HCT116 (cell line): ENCODE results near the gene RAB8B. TPM values are rescaled to one million over a fixed set of nuclear protein-coding genes. Genes with fewer than 3 reads are reported as not detected.

Experiments used
- ATAC-seq: fragments of 200-7000 bp; cut with Tn5 transposase; 2 replicates; pipeline ENCODE4 v1.9.1; 2020; ENCODE audit warnings: mild to moderate bottlenecking, moderate library complexity
- BruUV-seq: library from RNA; stranded (reverse); fragments of 400-500 nt; replicated peaks from 2 replicates; lab custom pipeline; 2021; lab: Mats Ljungman, UMichigan
- CTCF ChIA-PET: fragments of 300-600 bp; sonication (Branson Sonifier 250); formaldehyde crosslinking; loops from one replicate; lab custom pipeline; 2021; ENCODE audit warnings: antibody characterized with exemption; lab: Charles Lee
- POLR2A ChIA-PET: fragments of 300-600, 350-600 bp; sonication (Branson Sonifier 250); formaldehyde crosslinking; loops from one replicate; lab custom pipeline; 2021; ENCODE audit warnings: antibody characterized with exemption; lab: Charles Lee
- RAD21 ChIA-PET, 2 experiments: fragments of 300-600 bp; sonication (Branson Sonifier 250); formaldehyde crosslinking; loops; one replicate each; lab custom pipeline; 2023; ENCODE audit warnings: low total read pairs in 2 of 2; ENCODE audit not compliant: uncharacterized antibody in 2 of 2, unreplicated experiment in 2 of 2, low non-redundant PET in 1 of 2; lab: Charles Lee
- DNase-seq: peaks from one replicate; pipeline ENCODE4 v3.0.0-alpha.2; 2010; ENCODE audit warnings: low read depth, low spot score
- H2AFZ ChIP-seq: fragments of 200-600 bp; shearing (Covaris generic), sonication (generic); 2 replicates; pipeline ENCODE4 v1.6.1; 2017; ENCODE audit warnings: low read depth, mixed run types, mixed read lengths, antibody characterized with exemption, low read length; ENCODE audit not compliant: poor library complexity, severe bottlenecking
- H3K27ac ChIP-seq: 2 replicates; pipeline ENCODE4 v1.5.1; 2012; ENCODE audit warnings: low read depth, low read length
- H3K27me3 ChIP-seq: fragments of 200-600 bp; sonication (generic); 2 replicates; pipeline ENCODE4 v1.6.1; 2016; ENCODE audit warnings: mixed run types, low read length, mixed read lengths; ENCODE audit not compliant: insufficient read depth
- H3K36me3 ChIP-seq, 2 experiments: fragments of 200-500 bp in 1 of 2; fragments of 200-600 bp in 1 of 2; sonication (Bioruptor generic) in 1 of 2; sonication (generic) in 1 of 2; 2 replicates each; pipeline versions ENCODE4 v1.5.1 to v1.6.1; 2014 to 2016; ENCODE audit warnings: low read length in 2 of 2, inconsistent platforms in 1 of 2, mixed read lengths in 1 of 2, mixed run types in 1 of 2; ENCODE audit not compliant: insufficient read depth in 2 of 2, control insufficient read depth in 1 of 2
- H3K4me1 ChIP-seq, 2 experiments: fragments of 200-600 bp in 1 of 2; sonication (generic) in 1 of 2; 2 replicates each; pipeline versions ENCODE4 v1.5.1 to v1.6.1; 2012 to 2017; ENCODE audit warnings: low read length in 2 of 2, inconsistent platforms in 1 of 2, mild to moderate bottlenecking in 1 of 2, mixed read lengths in 1 of 2, mixed run types in 1 of 2, moderate library complexity in 1 of 2; ENCODE audit not compliant: insufficient read depth in 2 of 2, control insufficient read depth in 1 of 2
- H3K4me2 ChIP-seq: fragments of 200-600 bp; sonication (generic); 2 replicates; pipeline ENCODE4 v1.6.1; 2017; ENCODE audit warnings: mixed run types, low read length, mixed read lengths
- H3K4me3 ChIP-seq, 2 experiments: fragments of 200-600 bp in 1 of 2; sonication (generic) in 1 of 2; replicated peaks in 1 of 2; 2 replicates each; pipeline ENCODE4 v1.5.1; 2011 to 2016; ENCODE audit warnings: low read length in 2 of 2, control low read depth in 1 of 2, low read depth in 1 of 2, mild to moderate bottlenecking in 1 of 2, mixed read lengths in 1 of 2, mixed run types in 1 of 2
- H3K79me2 ChIP-seq: fragments of 200-600 bp; sonication (generic); 2 replicates; pipeline ENCODE4 v1.6.1; 2017; ENCODE audit warnings: mild to moderate bottlenecking, mixed run types, low read length, moderate library complexity, mixed read lengths; ENCODE audit not compliant: insufficient read depth
- H3K9ac ChIP-seq: fragments of 200-600 bp; sonication (generic); 2 replicates; pipeline ENCODE4 v1.6.1; 2016; ENCODE audit warnings: low read length, mixed read lengths
- H3K9me2 ChIP-seq: fragments of 200-600 bp; sonication (generic), shearing (Covaris generic); 2 replicates; pipeline ENCODE4 v1.6.1; 2017; ENCODE audit warnings: mixed run types, mild to moderate bottlenecking, moderate library complexity; ENCODE audit not compliant: insufficient read depth
- H3K9me3 ChIP-seq, 2 experiments: fragments of 200-500 bp in 1 of 2; fragments of 200-600 bp in 1 of 2; sonication (Bioruptor generic) in 1 of 2; sonication (generic) in 1 of 2; 2 replicates each; pipeline ENCODE4 v1.6.1; 2014 to 2017; ENCODE audit warnings: low read length in 2 of 2, mixed read lengths in 2 of 2, inconsistent platforms in 1 of 2, low read depth in 1 of 2, mild to moderate bottlenecking in 1 of 2, mixed run types in 1 of 2, moderate library complexity in 1 of 2; ENCODE audit not compliant: control insufficient read depth in 1 of 2, insufficient read depth in 1 of 2
- H4K20me1 ChIP-seq: fragments of 200-600 bp; sonication (generic), shearing (Covaris generic); 2 replicates; pipeline ENCODE4 v1.6.1; 2017; ENCODE audit warnings: mixed run types, mild to moderate bottlenecking, moderate library complexity; ENCODE audit not compliant: insufficient read depth
- CEBPB ChIP-seq: IDR thresholded peaks from 2 replicates; pipeline ENCODE4 v1.6.1; 2012; ENCODE audit warnings: low read depth
- EGR1 ChIP-seq: IDR thresholded peaks from 2 replicates; pipeline ENCODE4 v1.6.1; 2012; ENCODE audit warnings: low read depth
- EZH2 ChIP-seq: fragments of 200-600 bp; sonication (generic); IDR thresholded peaks from 2 replicates; pipeline ENCODE4 v1.6.1; 2017; ENCODE audit warnings: antibody characterized with exemption, mixed run types
- FOSL1 ChIP-seq: IDR thresholded peaks from 2 replicates; pipeline ENCODE4 v1.6.1; 2012; ENCODE audit warnings: low read depth
- JUND ChIP-seq: IDR thresholded peaks from 2 replicates; pipeline ENCODE4 v1.6.1; 2012
- POLR2A ChIP-seq: IDR thresholded peaks from 2 replicates; pipeline ENCODE4 v1.7.0; 2011; ENCODE audit warnings: borderline replicate concordance; ENCODE audit not compliant: insufficient read depth, insufficient read length; ENCODE audit errors: extremely low read depth
- RAD21 ChIP-seq: IDR thresholded peaks from 2 replicates; pipeline ENCODE4 v1.6.1; 2012; ENCODE audit warnings: low read depth, mild to moderate bottlenecking
- SIN3A ChIP-seq: IDR thresholded peaks from 2 replicates; pipeline ENCODE4 v1.6.1; 2012; ENCODE audit warnings: low read depth
- SRF ChIP-seq: IDR thresholded peaks from 2 replicates; pipeline ENCODE4 v1.6.1; 2012; ENCODE audit warnings: low read depth
- ZFX ChIP-seq: fragments of 450-650 bp; IDR thresholded peaks from 2 replicates; pipeline ENCODE4 v1.6.1; 2017
- intact Hi-C: fragments of 100-400 bp; cut with micrococcal nuclease; formaldehyde crosslinking; loops from 2 replicates; pipeline ENCODE4 v1.10.0; 2022
- total RNA-seq: library from RNA; stranded (reverse); gene quantifications from one replicate; pipeline ENCODE4 v1.2.1, GENCODE V29; 2021; ENCODE audit not compliant: unreplicated experiment

The RAB8B gene
- total RNA-seq, 1 experiment from 2014 or later: 19.4 TPM

DNA sequence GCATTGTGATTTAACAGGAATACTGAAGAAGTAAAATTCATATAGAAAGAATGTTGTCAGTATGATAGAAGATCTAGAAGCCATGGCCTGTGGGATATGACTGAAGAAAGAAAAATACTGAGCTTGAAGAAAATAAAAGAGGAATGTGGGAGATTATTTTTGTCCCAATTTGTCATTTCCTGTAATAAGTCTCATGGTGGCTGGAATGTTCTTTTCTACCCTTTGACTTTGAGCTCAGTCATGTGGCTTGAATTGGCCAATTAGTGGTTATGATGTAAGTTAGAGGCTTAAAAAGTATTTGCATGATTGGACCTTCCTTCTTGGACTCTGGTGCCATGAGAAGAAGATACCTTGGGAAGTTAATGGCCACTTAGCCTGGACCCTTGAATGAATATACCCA lies 102.1 kb downstream of the RAB8B start:
- no peak overlapping the region for H2AFZ ChIP-seq
- no peaks in the 10 kb centered on the region for H4K20me1 ChIP-seq
- H3K9me2 ChIP-seq: no peaks in the 10 kb centered on the region
- no peak for TF ChIP-seq FOSL1
- no peak for TF ChIP-seq SRF
- no peak for TF ChIP-seq RAD21
- no peak for TF ChIP-seq SIN3A
- no peaks in the 10 kb centered on the region for H3K27me3 ChIP-seq
- no peaks in the 10 kb centered on the region for H3K36me3 ChIP-seq
- DNase-seq (no peak), ATAC-seq (no peak)
- intact Hi-C loops: no loop called here
- H3K4me1 ChIP-seq: peaks cover 0 to 7% of the 10 kb centered on the region in 2 experiments; a peak in 2 of 4 replicates
- H3K79me2 ChIP-seq: no peaks in the 10 kb centered on the region
- no peak overlapping the region for H3K9ac ChIP-seq
- no peak overlapping the region for H3K4me3 ChIP-seq
- ChIA-PET RAD21 (no interaction called here), POLR2A (no interaction called here), CTCF (interaction anchor here (1.3 to 2.4 kb wide), 3 partner anchors 110 to 175 kb away, joined by 3 to 17 read pairs (median 5); no protein-coding TSS in a partner anchor)
- BruUV-seq: no TSS peak
- no peak overlapping the region for H3K4me2 ChIP-seq
- H3K9me3 ChIP-seq: no peaks in the 10 kb centered on the region
- H3K27ac ChIP-seq: no peak overlapping the region

DNA sequence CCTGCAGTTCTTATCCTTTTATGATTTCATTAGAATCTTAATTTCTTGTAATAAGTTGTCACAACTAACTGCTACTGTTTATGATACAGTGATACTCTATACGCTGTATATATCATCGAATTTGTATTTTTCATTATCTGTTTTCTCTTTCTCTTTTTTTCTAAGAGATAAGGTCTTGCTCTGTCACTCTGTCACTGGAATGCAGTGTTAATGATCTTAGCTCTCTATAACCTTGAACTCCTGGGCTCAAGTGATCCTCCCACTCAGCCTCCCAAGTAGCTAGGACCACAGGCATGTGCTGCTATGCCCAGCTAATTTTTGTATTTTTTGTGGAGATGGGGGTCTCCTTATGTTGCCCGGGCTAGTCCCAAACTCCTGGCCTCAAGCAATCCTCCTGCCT lies 102.8 kb downstream of the RAB8B start:
- DNase-seq (no peak), ATAC-seq (no peak)
- CTCF ChIA-PET: interaction anchor here (2.4 kb wide), 1 partner anchor 110 kb away, joined by 17 read pairs; no protein-coding TSS in a partner anchor
- Histone ChIP-seq H3K36me3 (no peaks in the 10 kb centered on the region), H4K20me1 (no peaks in the 10 kb centered on the region), H3K4me1 (peaks cover 0 to 7% of the 10 kb centered on the region in 2 experiments; a peak in 2 of 4 replicates), H3K27ac (no peak overlapping the region), H3K4me2 (no peak overlapping the region), H3K4me3 (no peak overlapping the region)
- TF ChIP-seq JUND: no peak
- TF ChIP-seq EZH2: no peak
- no peak for TF ChIP-seq CEBPB
- no peak for TF ChIP-seq ZFX
- TF ChIP-seq SRF: no peak
- TF ChIP-seq EGR1: no peak
- no peak for TF ChIP-seq POLR2A
- TF ChIP-seq, all 23 proteins: peak for 0
- H3K9me3 ChIP-seq: no peaks in the 10 kb centered on the region
- no peaks in the 10 kb centered on the region for H3K9me2 ChIP-seq
- no peak overlapping the region for H2AFZ ChIP-seq
- ChIA-PET POLR2A (no interaction called here), RAD21 (no interaction called here)
- intact Hi-C loops: no loop called here
- BruUV-seq: no TSS peak
- no peaks in the 10 kb centered on the region for H3K27me3 ChIP-seq
- H3K79me2 ChIP-seq: no peaks in the 10 kb centered on the region
- H3K9ac ChIP-seq: no peak overlapping the region
